K562 (cell line): ENCODE measurements around the gene FBXO46. TPM values are rescaled to one million over a fixed set of nuclear protein-coding genes. Genes with fewer than 3 reads are reported as not detected.
"Not testable (repeated sequence)": the region's sequence is repeated elsewhere in the genome, so short reads cannot be mapped to it uniquely, and the experiment has no call there.

ENCODE experiments used
- ATAC-seq: fragments of 200-7000 bp; cut with Tn5 transposase; 3 replicates; pipeline ENCODE4 v1.9.1; 2020; ENCODE audit warnings: moderate library complexity
- BruUV-seq: library from RNA; stranded (reverse); fragments of 400-500 nt; replicated peaks from 2 replicates; lab custom pipeline; 2021; lab: Mats Ljungman, UMichigan
- CTCF ChIA-PET: fragments of 300-600 bp; formaldehyde crosslinking; extraction: SDS; loops from one replicate; lab custom pipeline; 2021; ENCODE audit warnings: low intra/inter-chr PET ratio; lab: Yijun Ruan, JAX
- POLR2A ChIA-PET: fragments of 300-600, 350-650 bp; sonication (Branson Sonifier 250); formaldehyde crosslinking; extraction: SDS; loops from one replicate; lab custom pipeline; 2021; ENCODE audit warnings: antibody characterized with exemption, inconsistent platforms; lab: Yijun Ruan, JAX
- DNase-seq, 4 experiments: peaks; one replicate each; pipeline versions ENCODE4 v3.0.0 to v3.0.0-alpha.2; 2011 to 2018; ENCODE audit warnings: low spot score in 3 of 4, mixed read lengths in 3 of 4; ENCODE audit errors: extremely low read depth in 1 of 4
- FAIRE-seq: peaks from 2 replicates; lab custom pipeline; 2011; peaks lifted over from hg19 to GRCh38; lab: Jason Lieb, UNC
- H2AFZ ChIP-seq: 2 replicates; pipeline ENCODE4 v1.6.0; 2011; ENCODE audit warnings: low read depth, low read length, control low read depth, inconsistent platforms
- H3K27ac ChIP-seq: fragments of 200-600 bp; 3 replicates; pipeline ENCODE4 v1.8.0; 2011; ENCODE audit warnings: low read depth, mild to moderate bottlenecking, control low read depth, inconsistent platforms, low read length, moderate library complexity, mixed read lengths; ENCODE audit errors: extremely low read depth
- H3K27me3 ChIP-seq, 2 experiments: fragments of 300-600 bp in 1 of 2; 2 replicates in 1 of 2; 3 replicates in 1 of 2; pipeline versions ENCODE4 v1.6.0 to v1.8.0; 2011; ENCODE audit warnings: inconsistent platforms in 2 of 2, low read length in 2 of 2, mild to moderate bottlenecking in 1 of 2, mixed read lengths in 1 of 2, moderate library complexity in 1 of 2; ENCODE audit not compliant: control insufficient read depth in 2 of 2, insufficient read depth in 2 of 2
- H3K36me3 ChIP-seq: fragments of 300-600 bp; 3 replicates; pipeline ENCODE4 v1.8.0; 2011; ENCODE audit warnings: mild to moderate bottlenecking, low read length, inconsistent platforms; ENCODE audit not compliant: control insufficient read depth, insufficient read depth
- H3K4me1 ChIP-seq, 2 experiments: fragments of 200-600 bp in 1 of 2; replicated peaks in 1 of 2; 2 replicates in 1 of 2; 3 replicates in 1 of 2; pipeline versions ENCODE4 v1.5.1 to v1.8.0; 2011; ENCODE audit warnings: inconsistent platforms in 2 of 2, low read length in 2 of 2, mild to moderate bottlenecking in 1 of 2, mixed read lengths in 1 of 2, moderate library complexity in 1 of 2; ENCODE audit not compliant: control insufficient read depth in 2 of 2, insufficient read depth in 2 of 2
- H3K4me2 ChIP-seq: 2 replicates; pipeline ENCODE4 v1.6.1; 2011; ENCODE audit warnings: low read length, control low read depth, inconsistent platforms, mixed read lengths; ENCODE audit not compliant: insufficient read depth
- H3K4me3 ChIP-seq: fragments of 200-600 bp; sonication (generic), shearing (Covaris generic); 2 replicates; pipeline ENCODE4 v1.5.1; 2016; ENCODE audit warnings: control low read depth, inconsistent platforms
- H3K79me2 ChIP-seq: fragments of 200-600 bp; 3 replicates; pipeline ENCODE4 v1.8.0; 2011; ENCODE audit warnings: low read length, inconsistent platforms; ENCODE audit not compliant: control insufficient read depth, insufficient read depth
- H3K9ac ChIP-seq, 2 experiments: 2 replicates each; pipeline versions ENCODE4 v1.6.0 to v1.6.1; 2011; ENCODE audit warnings: low read depth in 2 of 2, low read length in 2 of 2, control low read depth in 1 of 2, inconsistent platforms in 1 of 2, mild to moderate bottlenecking in 1 of 2, mixed read lengths in 1 of 2; ENCODE audit not compliant: insufficient read depth in 1 of 2
- H3K9me1 ChIP-seq: one replicate; pipeline ENCODE4 v1.6.0; 2011; ENCODE audit warnings: inconsistent platforms, mild to moderate bottlenecking, low read length, moderate library complexity; ENCODE audit not compliant: control insufficient read depth, insufficient read depth
- H3K9me3 ChIP-seq: replicated peaks from 2 replicates; pipeline ENCODE4 v1.5.1; 2011; ENCODE audit warnings: low read depth, low read length, inconsistent platforms; ENCODE audit not compliant: control insufficient read depth, insufficient read depth
- H4K20me1 ChIP-seq: replicated peaks from 2 replicates; pipeline ENCODE4 v1.6.1; 2011; ENCODE audit warnings: low read length, inconsistent platforms, mixed read lengths; ENCODE audit not compliant: control insufficient read depth, insufficient read depth
- ADNP ChIP-seq: fragments of 200-800 bp; sonication (Bioruptor generic); IDR thresholded peaks from 2 replicates; pipeline ENCODE4 v1.6.1; 2016; ENCODE audit warnings: missing genetic modification characterization, missing compliant biosample characterization
- BCOR ChIP-seq: fragments of 450-650 bp; IDR thresholded peaks from 2 replicates; pipeline ENCODE4 v1.6.1; 2016
- POLR2B ChIP-seq: fragments of 450-650 bp; IDR thresholded peaks from 2 replicates; pipeline ENCODE4 v1.6.1; 2018; ENCODE audit warnings: low read depth; ENCODE audit not compliant: partially characterized antibody
- SMARCA5 ChIP-seq: fragments of 450-650 bp; IDR thresholded peaks from 2 replicates; pipeline ENCODE4 v1.6.1; 2016
- ZC3H4 ChIP-seq: sonication (generic); formaldehyde crosslinking; IDR thresholded peaks from 2 replicates; pipeline ENCODE4 v1.9.0; 2021; ENCODE audit warnings: missing genetic modification reagents, borderline replicate concordance
- WGBS: fragments of 100-300 bp; shearing (Covaris generic); methylation state at CpG from one replicate; pipeline ENCODE4 v1.1.6; 2016; ENCODE audit warnings: low coverage, mixed read lengths; ENCODE audit not compliant: insufficient coverage; ENCODE audit errors: missing lambda C conversion rate; 5-methylcytosine and 5-hydroxymethylcytosine counted together
- in situ Hi-C: fragments of 300-500 bp; cut with MboI; formaldehyde crosslinking; loops from 4 replicates; pipeline ENCODE4 v1.15.0; 2018; ENCODE audit warnings: inconsistent platforms, mixed read lengths
- intact Hi-C: fragments of 100-400 bp; cut with micrococcal nuclease; formaldehyde crosslinking; loops from 2 replicates; pipeline ENCODE4 v1.14.2; 2022
- polyA plus RNA-seq, 8 experiments: library from polyadenylated mRNA; depleted of rRNA in 4 of 8; stranded (reverse) in 5 of 8; unstranded in 3 of 8; fragments of >200 nt; fragmentation: Nextera tagmentation in 2 of 8; fragmentation: Illumina TruSeq in 1 of 8; extraction: Ambion mirVana in 2 of 8; extraction: Trizol in 1 of 8; gene quantifications; 2 replicates each; pipeline versions ENCODE4 v1.2.1 to v1.2.3, GENCODE V29; 2011 to 2014; ENCODE audit warnings: inconsistent platforms in 1 of 8, missing spikeins in 1 of 8
- total RNA-seq, 7 experiments: library from RNA; depleted of rRNA in 6 of 7; stranded (reverse); fragments of >200 nt in 6 of 7; fragmentation: Illumina TruSeq in 2 of 7; extraction: Trizol in 2 of 7; gene quantifications; 2 replicates each; pipeline versions ENCODE4 v1.2.1 to v1.2.3, GENCODE V29; 2011 to 2021; ENCODE audit warnings: low replicate concordance in 1 of 7
- TF ChIP-seq, protein P1 (sequence below): IDR thresholded peaks from 2 replicates; pipeline ENCODE4 v1.6.1; 2016; ENCODE audit warnings: missing genetic modification characterization, missing compliant biosample characterization
- TF ChIP-seq, protein P2 (sequence below): sonication (generic); formaldehyde crosslinking; IDR thresholded peaks from 2 replicates; pipeline ENCODE4 v1.8.1; 2023; ENCODE audit warnings: mild to moderate bottlenecking, missing genetic modification reagents
- TF ChIP-seq, protein P3 (sequence below): sonication (generic); formaldehyde crosslinking; IDR thresholded peaks from 2 replicates; pipeline ENCODE4 v1.8.0; 2022; ENCODE audit warnings: missing genetic modification reagents, mild to moderate bottlenecking, moderate library complexity, borderline replicate concordance

FBXO46 gene
- total and polyA plus RNA-seq, 9 of the 15 experiments (the other 6 are each of a cell fraction or from before 2014, with no cell fraction given), result 1.5 to 36.1 (median 7.3) TPM

DNA sequence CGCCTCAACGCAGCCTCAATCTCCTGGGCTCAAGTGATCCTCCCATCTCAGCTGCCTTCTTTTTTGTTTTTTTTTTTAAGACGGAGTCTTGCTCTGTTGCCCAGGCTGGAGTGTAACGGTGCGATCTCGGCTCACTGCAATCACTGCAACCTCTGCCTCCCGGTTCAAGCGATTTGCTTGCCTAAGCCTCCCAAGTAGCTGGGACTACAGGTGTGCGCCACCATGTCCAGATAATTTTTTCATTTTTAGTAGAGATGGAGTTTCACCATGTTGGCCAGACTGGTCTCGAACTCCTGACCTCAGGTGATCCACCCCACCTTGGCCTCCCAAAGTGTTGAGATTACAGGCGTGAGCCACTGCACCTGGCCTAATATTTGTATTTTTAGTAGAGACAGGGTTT lies 10.6 kb downstream of the FBXO46 start:
- H3K9ac ChIP-seq, in situ Hi-C loops, ATAC-seq, H3K4me2 ChIP-seq, H3K9me1 ChIP-seq, DNase-seq, intact Hi-C loops, H3K27me3 ChIP-seq, BruUV-seq, H3K9me3 ChIP-seq, H2AFZ ChIP-seq, H3K4me3 ChIP-seq, H3K27ac ChIP-seq, CTCF ChIA-PET, H4K20me1 ChIP-seq, FAIRE-seq: not testable (repeated sequence)
- H3K79me2 ChIP-seq, result peaks cover 70% of the 10 kb centered on the region
- peaks cover 38% of the 10 kb centered on the region; the same call in 2 of the 3 replicates for H3K36me3 ChIP-seq
- H3K4me1 ChIP-seq, result peaks cover 19 to 31% of the 10 kb centered on the region in 2 experiments
- WGBS, result 93% methylated on average over 8 of the region's 11 CpGs
- POLR2A ChIA-PET, result interaction anchor here (0.6 to 3.2 kb wide), 2 partner anchors 10 to 218 kb away, joined by 4 to 11 read pairs; no protein-coding TSS in a partner anchor
- TF ChIP-seq ADNP (tag) (peak; percentile 43; the same call in 1 of the 2 replicates), SMARCA5 (0 out of 2 replicates have a peak, but pooled peaks have one; percentile 43), BCOR (peak; percentile 62; the same call in 1 of the 2 replicates)

DNA sequence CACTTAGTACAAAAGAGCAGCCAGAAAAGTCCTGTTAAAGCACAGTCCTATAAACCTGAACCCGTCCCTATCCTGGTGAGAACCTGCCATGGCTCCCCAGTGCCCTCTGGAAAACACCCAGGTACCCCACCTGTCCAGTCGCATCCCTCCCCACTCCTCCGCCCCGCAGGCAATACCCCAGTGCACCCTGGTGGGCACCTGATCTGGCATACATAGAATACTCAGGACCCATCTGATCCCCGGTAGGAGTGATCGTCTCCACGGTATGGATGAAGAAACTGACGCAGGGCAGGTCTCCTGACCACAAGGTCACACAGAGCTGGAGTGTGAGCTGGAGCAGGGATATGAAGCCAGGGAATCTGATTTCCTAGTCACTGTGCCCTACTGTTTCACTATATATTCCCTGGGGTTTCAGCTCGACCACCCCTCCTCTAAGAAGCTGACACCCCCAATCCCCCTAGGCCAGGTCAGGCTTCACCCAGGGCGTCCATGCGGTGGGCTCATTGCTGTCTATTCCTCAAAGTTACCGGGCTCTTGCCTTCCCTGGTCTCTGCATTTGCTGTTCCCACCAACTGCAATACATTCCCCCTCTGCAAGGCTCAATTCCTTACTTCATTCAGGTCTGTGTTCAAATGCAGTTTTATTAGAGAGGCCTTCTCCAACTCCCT lies 12.6 kb downstream of the FBXO46 start:
- H3K4me1 ChIP-seq, result peaks cover 22 to 30% of the 10 kb centered on the region in 2 experiments
- 31% methylated on average over 12 of the region's 12 CpGs for WGBS
- TF ChIP-seq, protein P1, sequence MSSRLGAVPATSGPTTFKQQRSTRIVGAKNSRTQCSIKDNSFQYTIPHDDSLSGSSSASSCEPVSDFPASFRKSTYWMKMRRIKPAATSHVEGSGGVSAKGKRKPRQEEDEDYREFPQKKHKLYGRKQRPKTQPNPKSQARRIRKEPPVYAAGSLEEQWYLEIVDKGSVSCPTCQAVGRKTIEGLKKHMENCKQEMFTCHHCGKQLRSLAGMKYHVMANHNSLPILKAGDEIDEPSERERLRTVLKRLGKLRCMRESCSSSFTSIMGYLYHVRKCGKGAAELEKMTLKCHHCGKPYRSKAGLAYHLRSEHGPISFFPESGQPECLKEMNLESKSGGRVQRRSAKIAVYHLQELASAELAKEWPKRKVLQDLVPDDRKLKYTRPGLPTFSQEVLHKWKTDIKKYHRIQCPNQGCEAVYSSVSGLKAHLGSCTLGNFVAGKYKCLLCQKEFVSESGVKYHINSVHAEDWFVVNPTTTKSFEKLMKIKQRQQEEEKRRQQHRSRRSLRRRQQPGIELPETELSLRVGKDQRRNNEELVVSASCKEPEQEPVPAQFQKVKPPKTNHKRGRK (tag), result no peak
- TF ChIP-seq, protein P2, sequence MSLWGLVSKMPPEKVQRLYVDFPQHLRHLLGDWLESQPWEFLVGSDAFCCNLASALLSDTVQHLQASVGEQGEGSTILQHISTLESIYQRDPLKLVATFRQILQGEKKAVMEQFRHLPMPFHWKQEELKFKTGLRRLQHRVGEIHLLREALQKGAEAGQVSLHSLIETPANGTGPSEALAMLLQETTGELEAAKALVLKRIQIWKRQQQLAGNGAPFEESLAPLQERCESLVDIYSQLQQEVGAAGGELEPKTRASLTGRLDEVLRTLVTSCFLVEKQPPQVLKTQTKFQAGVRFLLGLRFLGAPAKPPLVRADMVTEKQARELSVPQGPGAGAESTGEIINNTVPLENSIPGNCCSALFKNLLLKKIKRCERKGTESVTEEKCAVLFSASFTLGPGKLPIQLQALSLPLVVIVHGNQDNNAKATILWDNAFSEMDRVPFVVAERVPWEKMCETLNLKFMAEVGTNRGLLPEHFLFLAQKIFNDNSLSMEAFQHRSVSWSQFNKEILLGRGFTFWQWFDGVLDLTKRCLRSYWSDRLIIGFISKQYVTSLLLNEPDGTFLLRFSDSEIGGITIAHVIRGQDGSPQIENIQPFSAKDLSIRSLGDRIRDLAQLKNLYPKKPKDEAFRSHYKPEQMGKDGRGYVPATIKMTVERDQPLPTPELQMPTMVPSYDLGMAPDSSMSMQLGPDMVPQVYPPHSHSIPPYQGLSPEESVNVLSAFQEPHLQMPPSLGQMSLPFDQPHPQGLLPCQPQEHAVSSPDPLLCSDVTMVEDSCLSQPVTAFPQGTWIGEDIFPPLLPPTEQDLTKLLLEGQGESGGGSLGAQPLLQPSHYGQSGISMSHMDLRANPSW, result no peak
- TF ChIP-seq ZC3H4 (CRISPR knock-in tag), result peak; percentile 67; the same call in 1 of the 2 replicates
- TF ChIP-seq, protein P3, sequence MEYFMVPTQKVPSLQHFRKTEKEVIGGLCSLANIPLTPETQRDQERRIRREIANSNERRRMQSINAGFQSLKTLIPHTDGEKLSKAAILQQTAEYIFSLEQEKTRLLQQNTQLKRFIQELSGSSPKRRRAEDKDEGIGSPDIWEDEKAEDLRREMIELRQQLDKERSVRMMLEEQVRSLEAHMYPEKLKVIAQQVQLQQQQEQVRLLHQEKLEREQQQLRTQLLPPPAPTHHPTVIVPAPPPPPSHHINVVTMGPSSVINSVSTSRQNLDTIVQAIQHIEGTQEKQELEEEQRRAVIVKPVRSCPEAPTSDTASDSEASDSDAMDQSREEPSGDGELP (CRISPR knock-in tag), result no peak
- no peak for TF ChIP-seq POLR2B

More for the DNA sequence above, 12.6 kb downstream of the FBXO46 start:
- Histone ChIP-seq H3K9ac (peak overlapping the region; percentile 91), H3K27ac (peak overlapping the region; percentile 95), H3K27me3 (no peaks in the 10 kb centered on the region), H3K36me3 (peaks cover 35% of the 10 kb centered on the region; the same call in 2 of the 3 replicates), H3K9me1 (no peaks in the 10 kb centered on the region), H3K4me2 (peak overlapping the region; percentile 81), H4K20me1 (no peaks in the 10 kb centered on the region), H2AFZ (peak overlapping the region; percentile 70), H3K9me3 (no peaks in the 10 kb centered on the region), H3K79me2 (peaks cover 71% of the 10 kb centered on the region), H3K4me3 (peak overlapping the region; percentile 47)
- peak; percentile 1; the same call in 2 of the 3 replicates for ATAC-seq
- POLR2A ChIA-PET, result interaction anchor here (0.6 to 5.9 kb wide), 17 partner anchors 9 to 1102 kb away, joined by 3 to 46 read pairs (median 4); partner anchors contain the start of genes FBXO46, GIPR, MEIOSIN and QPCTL
- BruUV-seq, result TSS peak; percentile 92
- FAIRE-seq, result peak; percentile 11
- intact Hi-C loops, result loop anchor here (1.0 kb wide), 1 partner anchor 52 kb away; no protein-coding TSS in a partner anchor
- CTCF ChIA-PET, result no interaction called here
- DNase-seq, result no peak
- in situ Hi-C loops, result no loop called here
